Activated T-helper 1 cell treated with anti-CD3 and anti-CD28 coated beads, Interleukin-2, amount 50 U/mL, for 16 hours (primary cell): ENCODE results near the gene BST1.
"Not testable (repeated sequence)": the region's sequence is repeated elsewhere in the genome, so short reads cannot be mapped to it uniquely, and the experiment has no call there.

Experiments
- DNase-seq, 2 donors: peaks; one replicate each; pipeline ENCODE4 v3.0.0-alpha.2; 2020; ENCODE audit warnings: low read depth in 1 of 2, low spot score in 1 of 2

BST1 gene

DNA sequence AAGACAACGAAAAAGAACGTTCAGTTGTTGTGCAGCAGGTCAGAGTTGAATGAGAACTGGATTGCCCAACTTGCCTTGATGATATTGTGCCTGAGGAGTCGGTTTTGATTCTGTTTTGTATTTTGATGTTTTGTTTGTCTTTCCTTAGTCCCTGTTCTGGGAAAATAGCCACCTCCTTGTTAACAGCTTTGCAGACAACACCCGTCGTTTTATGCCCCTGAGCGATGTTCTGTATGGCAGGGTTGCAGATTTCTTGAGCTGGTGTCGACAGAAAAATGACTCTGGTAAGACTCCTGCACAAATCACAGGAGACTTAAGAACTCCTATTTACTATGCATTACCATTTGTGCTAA, 4.5 kb downstream of the BST1 start:
- no peak for DNase-seq

DNA sequence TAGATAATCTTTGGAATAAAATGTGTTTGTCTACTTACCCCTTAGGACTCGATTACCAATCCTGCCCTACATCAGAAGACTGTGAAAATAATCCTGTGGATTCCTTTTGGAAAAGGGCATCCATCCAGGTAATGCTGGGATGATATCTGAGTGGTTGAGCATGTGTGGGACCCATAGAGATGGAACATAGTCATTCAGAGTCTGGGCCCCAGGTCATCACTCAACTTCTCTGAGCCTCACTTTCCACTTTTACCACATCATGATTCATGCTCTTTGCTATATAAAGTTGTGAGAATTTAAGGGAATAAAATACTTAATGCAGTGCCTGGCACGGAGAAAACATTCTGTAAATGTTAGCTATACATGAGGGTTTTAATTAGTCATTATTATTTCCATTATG, 8.9 kb downstream of the BST1 start:
- no peak for DNase-seq

DNA sequence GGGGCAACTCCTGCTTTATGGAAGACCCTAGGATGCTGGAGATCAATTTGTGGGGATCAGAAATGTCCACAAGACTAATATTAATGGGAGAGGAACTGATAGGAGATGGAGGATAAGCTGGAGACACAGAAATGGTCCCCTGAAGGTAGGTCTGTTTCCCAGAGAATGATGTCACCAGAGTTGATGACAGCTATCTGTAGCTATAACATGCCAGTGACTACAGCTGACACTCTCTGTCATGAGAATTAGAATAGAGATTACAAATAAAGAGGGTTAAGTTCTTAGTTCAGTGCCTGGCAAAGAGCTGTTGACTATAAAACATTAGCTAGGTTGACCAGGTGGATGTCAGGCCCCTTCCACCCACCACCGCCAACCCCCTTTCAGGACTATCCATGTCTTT, 9.3 kb downstream of the BST1 start:
- no peak for DNase-seq

DNA sequence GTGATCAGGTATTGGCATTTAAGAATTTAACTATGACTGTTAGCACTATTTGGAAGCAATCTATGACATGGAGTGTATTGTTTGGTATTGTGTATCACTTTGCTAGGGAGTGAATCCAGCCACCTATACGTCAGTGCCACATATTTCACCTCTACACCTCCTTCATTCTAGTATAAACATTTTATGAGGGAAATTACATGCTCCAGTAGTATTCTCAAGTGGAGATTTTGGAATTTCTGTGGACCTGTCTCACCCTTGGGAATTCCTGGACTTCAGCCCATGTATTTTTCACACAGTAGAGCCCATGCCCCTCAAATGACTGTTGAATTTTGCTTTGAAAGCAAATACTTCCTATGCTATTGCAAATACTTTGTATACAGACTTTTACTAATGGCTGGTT, 11.3 kb downstream of the BST1 start:
- no peak for DNase-seq

DNA sequence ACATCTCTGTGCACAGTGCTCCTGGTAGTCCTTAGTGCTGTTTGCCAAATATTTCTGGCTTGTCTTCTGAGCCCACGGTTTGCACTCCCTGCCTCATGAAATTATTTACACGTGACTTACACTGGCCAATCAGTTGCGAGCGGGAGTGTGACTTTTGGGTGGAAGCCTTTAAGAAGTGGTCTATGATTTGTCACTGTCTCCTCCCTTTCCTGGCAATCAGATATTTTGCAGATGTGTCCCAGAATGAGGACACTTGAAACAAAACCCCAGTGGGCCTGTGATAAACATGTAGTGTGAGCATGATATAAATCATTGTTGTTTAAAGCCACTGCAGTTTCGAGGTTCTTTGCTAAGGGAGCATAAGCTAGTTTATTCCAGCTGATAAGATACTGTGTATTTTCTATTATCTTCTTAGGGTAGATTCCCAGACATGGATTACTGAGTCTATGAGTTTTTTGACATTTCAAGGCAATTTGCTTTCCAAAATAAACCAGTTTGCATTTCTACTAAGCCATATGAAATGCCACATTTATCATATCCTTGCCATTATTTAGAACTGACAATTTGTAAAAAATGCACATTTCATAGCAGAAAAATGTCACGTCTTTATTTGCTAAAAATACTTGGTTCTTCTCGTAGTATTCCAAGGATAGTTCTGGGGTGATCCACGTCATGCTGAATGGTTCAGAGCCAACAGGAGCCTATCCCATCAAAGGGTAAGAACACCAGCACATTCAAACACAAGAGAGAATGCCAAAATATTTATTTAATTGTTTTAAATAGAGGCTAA, 12.0 kb downstream of the BST1 start:
- no peak for DNase-seq

DNA sequence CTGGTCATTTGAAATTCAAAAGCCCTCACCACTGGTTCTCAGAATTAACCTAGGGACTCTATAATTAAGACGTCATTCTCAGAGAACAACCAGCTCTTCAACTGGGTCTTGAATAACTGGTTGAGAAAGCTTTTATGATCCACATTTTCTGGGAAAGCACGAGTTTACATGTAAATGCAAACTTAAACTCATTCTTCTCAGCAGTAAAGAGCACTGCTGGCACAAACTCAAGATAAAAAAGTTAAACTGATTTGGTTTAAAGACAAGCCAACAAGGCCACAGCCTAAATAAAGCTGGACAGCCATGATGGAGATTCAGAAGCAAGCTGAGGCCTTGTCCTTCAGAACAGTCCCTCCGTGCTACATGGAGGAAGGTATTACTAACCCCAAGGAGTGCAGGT, 13.2 kb downstream of the BST1 start:
- no peak for DNase-seq

DNA sequence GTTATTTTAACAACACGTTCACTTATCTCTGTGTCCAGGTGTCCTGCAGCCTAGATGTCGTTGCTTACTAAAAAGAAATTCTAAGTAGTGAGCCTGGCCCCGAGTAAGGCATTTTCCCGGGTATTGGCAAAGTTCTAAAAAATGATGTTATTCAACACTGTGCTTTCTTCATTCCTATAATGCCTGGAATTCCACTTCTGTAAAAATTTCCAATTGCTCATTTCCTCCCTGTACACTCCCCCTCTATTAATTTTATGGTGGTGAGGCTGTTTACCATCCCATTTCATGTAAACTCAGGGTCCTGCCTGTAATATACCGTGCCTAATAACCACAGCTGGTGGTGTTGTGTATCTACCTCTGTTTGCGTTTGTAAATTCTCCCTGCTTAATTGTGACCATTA, 14.2 kb downstream of the BST1 start:
- no peak for DNase-seq

DNA sequence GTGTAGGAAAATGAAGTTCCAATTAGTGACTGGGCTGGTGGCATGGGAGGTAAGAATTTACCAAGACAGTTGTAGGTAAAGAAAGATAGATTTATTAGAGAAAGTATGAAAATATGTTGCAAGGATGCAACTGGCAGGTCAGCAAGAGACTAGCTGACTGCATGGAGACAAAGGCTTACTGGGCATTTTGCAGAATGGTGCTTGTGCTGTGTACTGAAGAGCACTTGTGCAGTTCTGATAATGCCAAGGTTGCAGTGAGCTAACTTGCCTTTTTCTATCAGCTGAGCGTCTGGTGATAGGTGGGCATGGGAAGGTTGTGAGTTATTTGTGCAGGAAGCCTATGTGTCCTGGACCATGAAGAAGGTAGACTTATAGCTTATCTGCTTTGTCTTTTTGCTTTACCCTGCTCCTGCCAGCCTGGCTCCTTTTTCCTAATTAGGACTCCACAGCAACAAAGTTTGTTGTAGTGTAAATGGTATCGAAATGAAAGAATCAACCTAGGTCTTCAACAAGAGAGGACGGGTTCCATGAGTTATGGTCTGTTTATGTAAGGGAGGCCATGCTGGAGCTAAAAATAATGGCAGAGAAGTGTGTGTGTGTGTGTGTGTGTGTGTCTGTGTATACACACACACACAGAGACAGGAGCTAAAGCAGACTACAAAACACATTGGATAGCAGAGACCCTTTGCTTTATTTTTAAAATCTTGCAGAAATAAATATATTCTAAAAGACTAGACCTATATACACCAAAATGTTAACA, 15.0 kb downstream of the BST1 start:
- DNase-seq: no peak

DNA sequence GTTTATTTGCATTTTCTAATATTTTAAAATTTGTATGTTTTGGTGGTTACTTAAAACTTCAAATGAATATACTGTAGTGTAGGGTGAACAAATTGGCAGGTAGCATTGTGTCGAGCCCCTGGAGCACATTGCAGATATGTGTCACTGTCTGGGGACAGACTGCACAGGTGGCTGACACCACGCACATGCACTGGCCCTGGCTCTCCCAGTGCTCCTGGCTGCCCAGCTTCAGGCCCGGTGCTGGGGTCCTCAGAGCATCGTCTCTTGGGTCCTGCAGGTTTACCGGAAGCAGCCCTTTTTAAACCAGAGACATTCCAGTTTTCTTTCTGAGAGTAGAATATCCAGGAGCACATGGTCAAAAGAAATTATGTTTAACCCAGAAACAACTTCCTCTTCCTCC, 15.6 kb downstream of the BST1 start:
- DNase-seq: no peak

DNA sequence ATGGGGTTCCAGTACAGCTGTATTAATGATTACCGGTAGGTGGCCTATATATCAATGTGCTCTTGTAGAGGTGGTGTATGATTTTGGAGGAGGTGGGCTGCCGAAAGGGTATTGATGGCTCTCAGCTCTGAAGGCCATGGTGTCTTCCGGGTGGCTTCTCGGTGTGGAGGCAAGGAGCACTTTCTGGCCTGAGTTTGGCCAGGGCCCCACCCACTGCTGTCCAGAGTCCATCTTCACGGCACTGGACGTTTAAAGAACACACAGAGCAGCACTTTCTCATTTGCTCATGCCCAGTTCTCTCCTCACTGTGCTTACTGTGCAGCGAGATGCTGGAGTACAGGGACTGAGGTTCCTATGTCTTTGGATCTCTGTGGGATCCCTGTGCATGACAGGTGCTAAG, 16.1 kb downstream of the BST1 start:
- no peak for DNase-seq

DNA sequence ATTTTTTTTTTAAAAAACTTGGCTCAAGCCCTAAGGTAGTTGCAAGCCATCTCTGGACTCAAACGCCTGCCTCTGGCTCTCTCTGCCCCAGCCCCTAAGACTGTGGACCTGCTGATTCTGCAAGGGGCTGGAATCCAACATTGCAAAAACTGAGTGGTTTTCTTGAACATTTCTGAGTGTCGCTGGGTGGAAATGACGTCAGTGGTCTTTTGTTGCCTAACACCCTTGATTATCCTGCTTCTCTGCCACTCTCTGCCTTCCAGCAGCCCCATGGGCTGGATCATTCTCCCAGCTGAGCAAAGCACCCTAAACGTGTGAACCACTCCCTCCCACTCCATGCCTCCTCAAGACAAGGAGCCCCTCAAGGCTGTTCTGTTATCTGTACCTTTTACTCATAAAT, 16.6 kb downstream of the BST1 start:
- DNase-seq: no peak

DNA sequence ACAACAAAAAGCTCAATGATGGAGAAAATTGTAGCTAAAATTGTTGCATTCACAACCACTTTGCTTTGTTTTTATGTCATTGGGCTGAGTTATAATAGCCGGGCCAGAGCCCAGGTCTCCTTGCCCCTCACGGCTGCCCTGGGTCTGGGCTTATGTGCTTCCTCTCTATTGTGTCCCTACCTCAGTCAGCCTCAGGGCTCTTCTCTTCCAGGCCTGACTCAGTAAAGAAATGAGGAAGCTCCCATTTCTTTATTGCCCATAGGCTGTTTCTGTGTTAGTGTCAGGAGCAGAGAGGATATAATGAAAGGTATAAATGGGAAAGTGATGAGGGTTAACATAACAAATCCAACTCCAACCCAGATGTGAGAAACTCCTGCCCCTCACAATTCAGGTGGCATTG, 18.0 kb downstream of the BST1 start:
- DNase-seq: no peak

DNA sequence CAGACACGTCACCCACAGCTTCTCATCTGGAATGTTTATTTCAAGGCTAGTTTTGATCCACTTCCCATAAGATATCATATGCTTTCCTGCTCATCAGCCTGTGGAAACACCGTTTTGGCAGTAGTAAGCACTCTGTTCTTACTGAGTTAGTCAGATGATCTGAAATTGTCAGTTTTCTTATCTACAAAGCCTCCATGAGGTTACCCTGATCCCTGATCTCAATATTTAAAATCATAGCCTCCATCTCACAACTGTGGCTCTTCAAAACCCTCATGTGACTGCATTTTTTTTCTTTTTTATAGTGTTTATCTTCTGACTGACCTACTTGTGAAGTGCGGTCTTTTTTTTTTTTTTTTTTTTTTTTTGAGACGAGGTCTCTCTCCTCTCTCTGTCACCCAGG, 22.7 kb downstream of the BST1 start:
- no peak for DNase-seq

DNA sequence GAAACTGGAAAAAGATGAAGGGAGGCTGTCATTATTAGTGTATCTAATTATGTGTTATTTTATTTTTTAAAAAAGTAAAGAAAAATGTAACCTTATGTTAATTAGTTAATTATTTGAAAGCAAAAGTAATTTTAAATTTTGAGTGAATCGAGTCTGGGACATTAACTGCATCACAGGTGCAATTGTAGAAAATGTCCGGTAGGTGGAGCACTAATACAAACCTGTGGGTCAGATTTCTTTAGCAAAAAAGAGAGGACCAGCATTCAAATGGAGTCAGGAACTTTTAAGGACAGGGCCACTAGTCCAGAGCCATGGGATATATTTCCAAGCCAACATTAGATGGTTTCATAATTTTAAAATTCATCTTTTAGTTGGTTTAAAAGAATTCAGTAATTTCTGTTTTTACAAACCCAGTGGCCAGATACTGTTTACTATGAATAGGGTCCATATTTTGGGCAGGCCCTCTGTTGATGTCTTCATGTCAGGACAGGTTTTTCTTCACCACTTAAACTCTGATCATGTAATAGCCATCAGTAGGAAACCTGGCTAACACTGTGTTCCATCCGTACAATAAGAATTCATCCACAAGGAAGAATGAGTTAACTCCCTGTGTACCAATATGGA, 27.2 kb downstream of the BST1 start:
- no peak for DNase-seq

DNA sequence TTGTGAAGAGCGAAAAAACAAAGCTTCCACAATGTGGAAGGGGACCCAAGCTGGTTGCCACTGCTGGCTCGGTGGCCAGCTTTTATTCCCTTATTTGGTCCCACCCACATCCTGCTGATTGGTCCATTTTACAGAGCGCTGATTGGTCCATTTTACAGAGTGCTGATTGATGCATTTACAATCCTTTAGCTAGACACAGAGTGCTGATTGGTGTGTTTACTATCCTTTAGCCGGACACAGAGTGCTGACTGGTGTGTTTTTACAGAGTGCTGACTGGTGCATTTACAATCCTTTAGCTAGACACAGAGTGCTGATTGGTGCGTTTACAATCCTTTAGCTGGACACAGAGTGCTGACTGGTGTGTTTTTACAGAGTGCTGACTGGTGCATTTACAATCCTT, 30.2 kb downstream of the BST1 start:
- DNase-seq: not testable (repeated sequence)

DNA sequence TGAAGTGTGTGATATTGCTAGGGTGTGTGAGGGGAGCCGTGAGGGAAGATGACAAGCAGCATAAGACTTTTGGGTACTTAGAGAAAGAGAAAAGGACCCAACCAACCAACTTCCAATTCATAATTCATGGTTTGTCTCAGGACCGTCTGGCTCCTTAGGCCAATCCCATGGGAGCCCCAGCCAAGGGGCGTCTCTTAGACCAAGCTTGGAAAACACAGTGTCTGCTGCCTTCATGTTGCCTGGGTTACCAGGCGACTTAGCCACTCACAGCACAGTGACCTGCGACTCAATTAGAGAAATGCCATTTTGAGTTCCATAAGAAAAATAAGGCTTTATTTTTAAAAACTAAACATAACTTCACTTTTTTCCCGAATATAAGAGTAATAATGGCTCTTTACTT, 32.7 kb downstream of the BST1 start:
- no peak for DNase-seq

DNA sequence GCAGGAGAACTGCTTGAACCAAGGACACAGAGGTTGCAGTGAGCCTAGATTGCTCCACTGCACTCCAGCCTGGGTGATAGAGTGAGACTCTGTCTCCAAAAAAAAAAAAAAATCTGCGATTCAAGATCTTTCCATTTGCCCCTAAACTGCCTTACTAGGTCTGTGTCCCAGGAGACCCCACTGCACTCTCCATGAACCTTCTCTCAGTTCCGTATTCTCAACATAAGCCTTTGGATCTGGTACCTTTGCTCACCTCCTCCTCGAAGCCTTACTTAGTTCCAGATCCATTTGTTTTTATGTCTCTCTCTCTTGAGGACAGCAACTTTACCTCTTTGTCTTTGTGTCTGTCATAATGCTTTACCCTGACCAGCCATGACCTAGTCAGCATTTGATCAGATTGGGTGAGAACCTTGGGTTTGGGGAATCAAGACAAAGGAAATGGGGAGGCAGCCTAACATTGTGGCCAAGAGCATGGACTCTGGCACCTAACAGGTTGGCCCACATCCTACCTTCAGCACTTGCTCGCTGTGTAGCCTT, 33.7 kb downstream of the BST1 start:
- no peak for DNase-seq

DNA sequence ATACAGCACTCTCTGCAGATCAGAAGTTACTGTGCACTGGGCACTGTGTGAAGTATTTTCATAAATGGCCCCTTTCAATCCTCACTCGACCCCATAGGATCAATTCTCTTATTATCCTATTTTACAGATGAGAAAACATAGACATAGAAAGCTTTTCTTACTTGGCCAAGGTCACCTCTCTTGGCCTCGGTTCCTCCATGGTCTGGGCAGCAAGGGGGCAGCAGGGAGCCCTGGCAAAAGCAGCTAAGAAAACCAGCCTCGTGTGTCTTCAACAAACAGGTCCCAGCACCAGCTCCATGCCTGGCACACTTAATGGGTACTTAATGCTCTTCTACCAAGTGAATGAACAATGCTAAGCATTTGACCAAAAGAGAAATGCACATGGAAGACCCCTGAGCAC, 34.4 kb downstream of the BST1 start:
- DNase-seq: no peak

DNA sequence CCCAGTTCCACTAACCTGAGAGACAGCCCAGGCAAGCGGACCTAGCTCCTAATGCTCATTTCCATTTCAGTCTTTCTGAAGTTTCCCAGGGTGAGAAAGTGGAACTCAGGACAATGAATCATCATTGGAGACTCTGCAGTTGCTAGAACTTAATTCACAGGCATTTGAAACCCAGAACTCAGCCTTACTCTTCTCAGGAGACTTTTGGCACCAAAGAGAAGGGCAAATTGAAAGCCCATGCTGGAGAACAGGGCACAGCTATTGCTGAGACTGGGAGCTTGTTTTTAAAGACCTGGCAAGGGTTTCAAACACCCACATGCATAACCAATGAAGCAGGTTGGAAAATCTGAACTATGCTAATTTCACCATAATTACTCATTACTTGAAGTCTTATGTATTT, 36.0 kb downstream of the BST1 start:
- no peak for DNase-seq

DNA sequence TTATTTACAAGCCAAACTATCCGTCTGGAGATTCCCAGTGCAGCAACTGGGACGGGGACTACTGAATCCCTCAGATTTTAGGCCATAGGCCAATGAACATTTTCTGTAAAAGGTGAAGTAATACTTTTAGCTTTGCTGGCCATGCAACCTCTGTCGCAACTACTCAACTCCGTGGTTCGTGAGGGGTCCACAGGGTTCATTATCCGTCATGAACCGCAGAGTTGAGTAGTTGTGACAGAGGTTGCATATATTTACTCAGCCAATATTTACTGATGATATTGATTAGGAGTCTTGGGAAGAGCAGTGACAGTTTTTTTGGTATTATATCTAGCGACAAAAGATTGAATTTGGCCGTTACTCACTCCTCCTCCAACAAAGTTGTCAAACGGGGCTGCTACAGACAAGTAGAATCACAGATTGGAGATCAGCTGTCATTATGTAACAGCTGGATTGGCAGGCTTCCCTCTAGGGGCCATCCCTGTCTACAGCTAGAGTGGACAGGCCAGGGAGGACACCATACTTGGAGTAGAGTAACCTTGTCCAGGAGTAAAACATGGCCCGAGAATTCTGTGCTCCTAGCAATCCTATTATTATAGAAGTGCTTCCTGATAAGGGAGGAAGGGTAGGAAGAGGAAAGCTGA, 38.0 kb downstream of the BST1 start:
- no peak for DNase-seq

DNA sequence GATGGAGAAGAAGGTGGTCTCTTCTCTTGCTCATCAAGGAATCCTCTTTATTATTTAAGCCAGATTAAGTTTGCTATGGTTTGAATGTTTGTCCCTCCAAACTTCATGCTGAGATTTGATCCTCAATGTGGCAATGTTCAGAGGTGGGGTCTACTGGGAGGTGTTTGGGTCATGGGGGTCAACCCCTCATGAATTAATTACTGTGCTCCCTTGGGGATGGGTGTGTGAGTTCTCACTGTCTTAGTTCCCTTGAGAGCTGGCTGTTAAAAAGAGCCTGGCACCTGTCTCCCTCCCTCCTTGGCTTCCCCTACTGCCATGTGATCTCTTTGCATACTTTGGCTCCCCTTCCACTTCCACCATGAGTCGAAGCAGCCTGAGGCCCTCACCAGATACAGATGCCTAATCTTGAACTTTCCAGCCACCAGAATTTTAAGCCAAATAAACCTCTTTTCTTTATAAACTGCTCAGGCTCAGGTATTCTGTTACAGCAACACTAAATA, 39.3 kb downstream of the BST1 start:
- no peak for DNase-seq

DNA sequence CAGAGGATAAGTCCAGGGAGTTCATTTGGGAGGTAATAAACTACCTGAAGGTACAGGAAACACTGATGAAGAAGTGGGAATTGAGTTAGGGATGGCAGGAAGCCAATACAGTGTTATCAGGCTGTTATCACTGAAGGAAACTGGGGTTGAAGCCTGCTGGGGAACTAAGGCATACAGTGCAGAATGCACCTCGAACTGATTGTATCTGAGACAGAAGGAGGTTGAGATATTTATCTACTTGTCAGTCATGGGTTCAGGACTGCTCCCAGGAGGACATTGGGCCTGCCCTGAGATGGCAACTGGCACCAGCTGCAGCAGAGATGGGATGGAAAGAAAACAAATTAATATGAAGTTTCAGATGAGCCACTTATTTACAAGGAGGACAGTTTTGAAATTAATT, 39.8 kb downstream of the BST1 start:
- DNase-seq: no peak
